A673 (cell line): ENCODE data around the gene RASL10A.

Experiments
- EZH2 ChIP-seq: fragments of 200-600 bp; sonication (generic); IDR thresholded peaks from 2 replicates; pipeline ENCODE4 v1.6.1; 2017; ENCODE audit warnings: borderline replicate concordance, low read depth, mild to moderate bottlenecking, mixed read lengths, antibody characterized with exemption, low read length; ENCODE audit not compliant: poor library complexity, severe bottlenecking
- TF ChIP-seq, protein P1 (sequence below): fragments of 300-800, 200-600 bp; sonication (generic); conservative IDR thresholded peaks from 2 replicates; pipeline ENCODE4 v1.5.1; 2017; ENCODE audit warnings: low read depth, mild to moderate bottlenecking, antibody characterized with exemption, low read length, moderate library complexity, mixed read lengths

DNA sequence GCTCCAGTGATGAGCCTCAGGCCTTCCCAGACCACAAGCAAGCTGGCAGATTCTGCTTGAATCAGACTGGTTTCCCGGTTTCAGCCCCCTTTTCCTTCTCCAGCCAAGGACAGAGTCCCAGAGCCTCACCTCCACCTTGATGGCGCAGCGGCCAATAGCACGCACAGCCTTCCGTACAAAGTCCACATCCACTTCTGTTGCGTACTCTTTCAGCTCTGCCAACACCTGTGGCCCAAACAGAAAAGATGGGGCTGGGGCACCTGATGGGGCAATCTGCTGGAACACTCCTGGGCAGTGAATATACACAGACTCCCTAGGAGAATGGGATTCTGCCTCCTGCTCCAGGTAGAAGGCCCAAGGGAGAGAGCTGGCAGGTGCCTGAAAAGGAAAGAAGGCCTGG is 35.5 kb upstream of the RASL10A start:
- TF ChIP-seq, protein P1, sequence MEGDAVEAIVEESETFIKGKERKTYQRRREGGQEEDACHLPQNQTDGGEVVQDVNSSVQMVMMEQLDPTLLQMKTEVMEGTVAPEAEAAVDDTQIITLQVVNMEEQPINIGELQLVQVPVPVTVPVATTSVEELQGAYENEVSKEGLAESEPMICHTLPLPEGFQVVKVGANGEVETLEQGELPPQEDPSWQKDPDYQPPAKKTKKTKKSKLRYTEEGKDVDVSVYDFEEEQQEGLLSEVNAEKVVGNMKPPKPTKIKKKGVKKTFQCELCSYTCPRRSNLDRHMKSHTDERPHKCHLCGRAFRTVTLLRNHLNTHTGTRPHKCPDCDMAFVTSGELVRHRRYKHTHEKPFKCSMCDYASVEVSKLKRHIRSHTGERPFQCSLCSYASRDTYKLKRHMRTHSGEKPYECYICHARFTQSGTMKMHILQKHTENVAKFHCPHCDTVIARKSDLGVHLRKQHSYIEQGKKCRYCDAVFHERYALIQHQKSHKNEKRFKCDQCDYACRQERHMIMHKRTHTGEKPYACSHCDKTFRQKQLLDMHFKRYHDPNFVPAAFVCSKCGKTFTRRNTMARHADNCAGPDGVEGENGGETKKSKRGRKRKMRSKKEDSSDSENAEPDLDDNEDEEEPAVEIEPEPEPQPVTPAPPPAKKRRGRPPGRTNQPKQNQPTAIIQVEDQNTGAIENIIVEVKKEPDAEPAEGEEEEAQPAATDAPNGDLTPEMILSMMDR: no peak
- TF ChIP-seq EZH2: no peak
